Endothelial cell of umbilical vein (primary cell): ENCODE data around the gene RAB10. TPM values are rescaled to one million over a fixed set of nuclear protein-coding genes. Genes with fewer than 3 reads are reported as not detected.

Experiments
- BruUV-seq: library from RNA; stranded (reverse); fragments of 400-500 nt; replicated peaks from 2 replicates; lab custom pipeline; 2021; lab: Mats Ljungman, UMichigan
- CTCF ChIA-PET: fragments of 300-600, 350-600 bp; sonication (Branson Sonifier 250); formaldehyde crosslinking; loops from one replicate; lab custom pipeline; 2021; ENCODE audit warnings: antibody characterized with exemption, inconsistent platforms; lab: Charles Lee
- POLR2A ChIA-PET: fragments of 300-600, 350-600 bp; sonication (Branson Sonifier 250); formaldehyde crosslinking; loops from one replicate; lab custom pipeline; 2021; ENCODE audit warnings: antibody characterized with exemption, inconsistent platforms; lab: Charles Lee
- DNase-seq: peaks from one replicate; pipeline ENCODE4 v3.0.0-alpha.2; 2011; ENCODE audit warnings: low read depth, low spot score
- FAIRE-seq: peaks from 2 replicates; lab custom pipeline; 2011; peaks lifted over from hg19 to GRCh38; lab: Jason Lieb, UNC
- H2AFZ ChIP-seq: 2 replicates; pipeline ENCODE4 v1.6.0; 2012; ENCODE audit warnings: low read depth, low read length, control low read depth, inconsistent platforms
- H3K27ac ChIP-seq: 2 replicates; pipeline ENCODE4 v1.5.1; 2011; ENCODE audit warnings: low read depth, mild to moderate bottlenecking, control low read depth, low read length, moderate library complexity; ENCODE audit not compliant: insufficient read depth
- H3K27me3 ChIP-seq, 2 experiments: 2 replicates each; pipeline versions ENCODE4 v1.6.0 to v1.6.1; 2011; ENCODE audit warnings: low read length in 2 of 2, mixed read lengths in 1 of 2; ENCODE audit not compliant: control insufficient read depth in 2 of 2, insufficient read depth in 2 of 2
- H3K36me3 ChIP-seq, 2 experiments: 2 replicates in 1 of 2; 3 replicates in 1 of 2; pipeline ENCODE4 v1.5.1; 2011; ENCODE audit warnings: low read length in 2 of 2, mild to moderate bottlenecking in 1 of 2, moderate library complexity in 1 of 2; ENCODE audit not compliant: control insufficient read depth in 2 of 2, insufficient read depth in 2 of 2; ENCODE audit errors: extremely low read depth in 1 of 2
- H3K4me1 ChIP-seq: 3 replicates; pipeline ENCODE4 v1.5.1; 2011; ENCODE audit warnings: mild to moderate bottlenecking, low read length; ENCODE audit not compliant: control insufficient read depth, insufficient read depth; ENCODE audit errors: extremely low read depth
- H3K4me2 ChIP-seq: 2 replicates; pipeline ENCODE4 v1.6.1; 2011; ENCODE audit warnings: low read length, control low read depth, mixed read lengths; ENCODE audit not compliant: insufficient read depth
- H3K4me3 ChIP-seq, 3 experiments: fragments of 200-600 bp in 1 of 3; sonication (generic), shearing (Covaris generic) in 1 of 3; replicated peaks in 1 of 3; 2 replicates each; pipeline ENCODE4 v1.5.1; 2011 to 2016; ENCODE audit warnings: control low read depth in 3 of 3, low read length in 3 of 3, mild to moderate bottlenecking in 2 of 3, inconsistent platforms in 1 of 3, low read depth in 1 of 3, moderate library complexity in 1 of 3; ENCODE audit not compliant: insufficient read depth in 1 of 3
- H3K79me2 ChIP-seq: 2 replicates; pipeline ENCODE4 v1.6.0; 2012; ENCODE audit warnings: low read length, inconsistent platforms; ENCODE audit not compliant: control insufficient read depth, insufficient read depth
- H3K9ac ChIP-seq: replicated peaks from 2 replicates; pipeline ENCODE3; 2011; ENCODE audit warnings: low read length, control low read depth; ENCODE audit not compliant: insufficient read depth; ENCODE audit errors: extremely low read depth
- H3K9me1 ChIP-seq: replicated peaks from 3 replicates; pipeline ENCODE4 v1.6.0; 2011; ENCODE audit warnings: mild to moderate bottlenecking, low read length; ENCODE audit not compliant: control insufficient read depth, insufficient read depth; ENCODE audit errors: extremely low read depth
- H3K9me3 ChIP-seq: replicated peaks from 2 replicates; pipeline ENCODE4 v1.5.1; 2012; ENCODE audit warnings: low read length, inconsistent platforms; ENCODE audit not compliant: control insufficient read depth, insufficient read depth
- H4K20me1 ChIP-seq: replicated peaks from 2 replicates; pipeline ENCODE3; 2011; ENCODE audit warnings: mild to moderate bottlenecking, low read length; ENCODE audit not compliant: control insufficient read depth, insufficient read depth; ENCODE audit errors: extremely low read depth
- EZH2 ChIP-seq: IDR thresholded peaks from 2 replicates; pipeline ENCODE4 v1.6.1; 2012; ENCODE audit warnings: borderline replicate concordance, low read depth, mild to moderate bottlenecking, moderate library complexity, low read length, inconsistent platforms; ENCODE audit not compliant: severe bottlenecking
- FOS ChIP-seq: IDR thresholded peaks from 2 replicates; pipeline ENCODE4 v1.6.1; 2011; ENCODE audit warnings: mild to moderate bottlenecking, low read length, moderate library complexity, borderline replicate concordance; ENCODE audit not compliant: insufficient read depth
- JUN ChIP-seq: IDR thresholded peaks from 2 replicates; pipeline ENCODE4 v1.6.1; 2011; ENCODE audit warnings: borderline replicate concordance, low read depth; ENCODE audit not compliant: insufficient read length, insufficient read depth
- POLR2A ChIP-seq: IDR thresholded peaks from 2 replicates; pipeline ENCODE4 v1.6.1; 2012; ENCODE audit warnings: low read depth, mild to moderate bottlenecking, control low read depth, low read length
- dilution Hi-C: fragments of 300-500 bp; cut with MboI; formaldehyde crosslinking; loops from one replicate; pipeline ENCODE4 v1.15.0; 2019; ENCODE audit warnings: low sequenced_read_pairs; ENCODE audit not compliant: extremely low pct_ligation_motif_present
- intact Hi-C: fragments of 100-400 bp; cut with micrococcal nuclease; formaldehyde crosslinking; loops from one replicate; pipeline ENCODE4 v1.10.0; 2022
- polyA plus RNA-seq, 4 experiments: library from polyadenylated mRNA; depleted of rRNA in 3 of 4; stranded (reverse) in 3 of 4; unstranded in 1 of 4; fragments of >200 nt; gene quantifications; 2 replicates each; pipeline versions ENCODE4 v1.2.1 to v1.2.3, GENCODE V29; 2011 to 2012; ENCODE audit warnings: missing spikeins in 1 of 4
- total RNA-seq: library from RNA; stranded (reverse); gene quantifications from 2 replicates; pipeline ENCODE4 v1.2.3, GENCODE V29; 2021

RAB10 gene
- total and polyA plus RNA-seq, 2 donors (not counting 3 experiments of a cell fraction or from before 2014, with no cell fraction given), result 45.1 to 104 TPM

DNA sequence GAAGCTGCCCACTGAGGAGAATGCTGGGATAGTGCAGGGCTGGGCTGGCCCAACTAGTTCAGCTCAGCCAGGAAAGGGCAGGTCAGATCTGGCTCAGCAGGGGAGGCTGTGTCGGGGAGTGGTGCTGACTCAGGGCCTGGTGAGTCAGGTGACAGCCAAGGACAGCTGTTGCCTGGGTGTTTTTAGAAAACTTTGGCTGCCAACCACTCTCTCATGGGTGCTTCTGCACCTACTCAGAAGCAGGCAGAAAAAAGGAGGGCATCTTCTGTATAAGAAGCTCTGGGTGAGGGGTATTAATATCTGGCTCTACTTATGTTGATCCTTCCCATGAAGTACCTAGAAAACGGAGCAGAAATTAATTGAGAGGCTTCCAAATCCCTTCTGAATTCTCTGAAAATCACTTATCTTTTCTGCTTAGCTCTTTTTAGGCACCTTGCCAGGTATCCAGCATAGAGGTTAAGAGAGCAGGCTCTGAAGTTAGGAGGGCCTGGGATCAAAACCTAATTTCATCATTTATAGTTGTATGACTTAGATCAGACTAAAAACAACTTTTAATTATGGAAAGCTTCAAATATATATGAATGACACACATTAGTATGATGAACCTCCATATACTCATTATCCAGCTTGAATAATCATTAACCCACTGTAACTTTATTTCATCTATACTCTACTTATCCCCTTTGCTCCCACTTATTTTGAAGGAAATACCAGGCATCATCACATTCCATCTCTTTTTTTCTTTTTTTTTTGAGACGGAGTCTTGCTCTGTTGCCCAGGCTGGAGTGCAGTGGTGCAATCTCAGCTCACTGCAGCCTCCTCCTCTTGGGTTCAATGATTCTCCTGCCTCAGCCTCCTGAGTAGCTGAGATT is 15.5 kb upstream of the RAB10 start:
- Histone ChIP-seq H3K4me2 (no peak overlapping the region), H3K79me2 (no peaks in the 10 kb centered on the region), H2AFZ (no peak overlapping the region), H3K9ac (no peak overlapping the region), H3K27me3 (no peaks in the 10 kb centered on the region), H3K27ac (no peak overlapping the region), H3K4me1 (peaks cover 7% of the 10 kb centered on the region), H3K36me3 (no peaks in the 10 kb centered on the region), H3K9me3 (no peaks in the 10 kb centered on the region), H4K20me1 (no peaks in the 10 kb centered on the region), H3K4me3 (no peak overlapping the region), H3K9me1 (no peaks in the 10 kb centered on the region)
- DNase-seq (peak; percentile 52), FAIRE-seq (peak; percentile 72)
- BruUV-seq, result no TSS peak
- CTCF ChIA-PET, result interaction anchor here (0.9 to 2.9 kb wide), 7 partner anchors 9 to 70 kb away, joined by 3 to 14 read pairs (median 3); no protein-coding TSS in a partner anchor
- dilution Hi-C loops, result no loop called here
- intact Hi-C loops, result no loop called here
- TF ChIP-seq FOS, result peak; percentile 38
- TF ChIP-seq EZH2, result no peak
- POLR2A ChIA-PET, result no interaction called here

DNA sequence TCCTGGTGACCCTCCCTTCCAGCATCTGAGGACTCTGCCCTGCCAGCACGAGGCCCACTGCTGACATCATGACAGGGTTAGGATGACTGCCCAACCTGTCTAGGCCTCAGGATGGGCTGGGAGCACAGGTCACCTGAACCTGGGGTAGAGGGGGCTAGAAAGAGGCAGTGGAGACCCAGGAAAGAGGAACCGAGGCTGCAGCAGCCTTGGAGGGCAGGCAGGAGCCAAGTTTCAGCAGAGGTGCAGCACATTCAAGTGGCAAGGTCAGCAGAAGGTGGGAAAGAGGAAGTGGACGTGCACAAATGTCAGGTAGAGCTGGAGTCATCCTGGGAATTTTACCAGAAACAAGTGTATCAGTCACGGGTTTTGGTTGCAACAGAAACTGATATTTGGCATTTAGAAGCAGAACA is 13.6 kb upstream of the RAB10 start:
- FAIRE-seq (no peak), DNase-seq (no peak)
- Histone ChIP-seq H3K36me3 (no peaks in the 10 kb centered on the region), H3K9ac (no peak overlapping the region), H3K79me2 (no peaks in the 10 kb centered on the region), H3K9me3 (no peaks in the 10 kb centered on the region), H3K27me3 (no peaks in the 10 kb centered on the region), H3K4me1 (peaks cover 7% of the 10 kb centered on the region), H4K20me1 (no peaks in the 10 kb centered on the region), H3K27ac (no peak overlapping the region), H2AFZ (no peak overlapping the region), H3K4me2 (no peak overlapping the region), H3K9me1 (no peaks in the 10 kb centered on the region), H3K4me3 (no peak overlapping the region)
- ChIA-PET POLR2A (no interaction called here), CTCF (interaction anchor here (1.2 kb wide), 1 partner anchor 22 kb away, joined by 4 read pairs; no protein-coding TSS in a partner anchor)
- TF ChIP-seq POLR2A, result no peak
- TF ChIP-seq JUN, result no peak
- dilution Hi-C loops, result no loop called here
- intact Hi-C loops, result no loop called here
- no TSS peak for BruUV-seq
